Colonic mucosa (tissue), 4 donors: Measurements from ENCODE around the gene PCAT7. TPM values are rescaled to one million over a fixed set of nuclear protein-coding genes. Genes with fewer than 3 reads are reported as not detected.

ENCODE experiments used
- DNase-seq: peaks from one replicate; pipeline ENCODE4 v3.0.0-alpha.2; 2020
- H3K27ac ChIP-seq: fragments of 200-600 bp; one replicate; pipeline ENCODE4 v1.8.0; 2021
- H3K27me3 ChIP-seq: fragments of 200-600 bp; one replicate; pipeline ENCODE4 v1.8.0; 2021
- H3K36me3 ChIP-seq: fragments of 200-600 bp; one replicate; pipeline ENCODE4 v1.8.0; 2021
- H3K4me1 ChIP-seq: fragments of 200-600 bp; one replicate; pipeline ENCODE4 v1.8.0; 2021; ENCODE audit warnings: mild to moderate bottlenecking
- H3K4me3 ChIP-seq: fragments of 200-600 bp; one replicate; pipeline ENCODE4 v1.8.0; 2021
- H3K9ac ChIP-seq, 2 donors: one replicate each; pipeline ENCODE4 v1.7.0; 2013; ENCODE audit warnings: control low read depth in 2 of 2, low read depth in 2 of 2, low read length in 2 of 2
- H3K9me3 ChIP-seq: fragments of 200-600 bp; one replicate; pipeline ENCODE4 v1.8.0; 2021
- CTCF ChIP-seq: fragments of 200-600 bp; IDR thresholded peaks from one replicate; pipeline ENCODE4 v1.8.0; 2022; ENCODE audit warnings: antibody characterized with exemption, mild to moderate bottlenecking
- intact Hi-C: fragments of 100-400 bp; cut with DNase I; formaldehyde crosslinking; loops from one replicate; pipeline ENCODE4 v1.14.1; 2022
- total RNA-seq, 2 donors: library from RNA; stranded (reverse); fragmentation: NEBNext Ultra II Directional in 1 of 2; extraction: Animal tissue kit (Norgen Biotek cat#: 25700) in 1 of 2; gene quantifications; one replicate each; pipeline ENCODE4 v1.2.1, GENCODE V29; 2021
- donor health status: healthy.
- donor health status: DM: no; HTN: no; CAD: no.
- donor health status: DM: no; HTN: no; CAD: no.

The PCAT7 gene
- total RNA-seq, 2 donors from 2014 or later, result 2.1 to 2.5 TPM

DNA sequence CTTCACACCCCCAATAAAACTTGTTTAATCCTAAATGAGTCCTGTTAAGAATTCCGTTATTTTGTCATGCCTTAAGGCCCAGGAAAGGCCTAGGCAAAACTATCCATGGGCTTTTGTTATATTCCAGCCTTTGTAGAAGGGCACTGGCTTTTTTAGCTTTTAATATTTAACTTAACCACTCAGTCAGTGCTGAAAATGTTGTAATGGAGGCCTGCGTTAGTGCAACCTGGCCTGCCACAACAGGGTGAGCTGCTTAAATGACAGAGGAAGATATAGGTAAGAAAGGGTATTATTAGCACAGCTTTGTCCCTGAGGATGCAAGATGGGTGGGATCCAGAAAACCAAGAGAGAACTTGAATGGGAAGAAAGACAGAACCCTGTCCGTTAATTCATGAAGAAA is 40.2 kb upstream of the PCAT7 start:
- no peak for TF ChIP-seq CTCF
- Histone ChIP-seq H3K36me3 (no peaks in the 10 kb centered on the region), H3K27ac (no peak overlapping the region), H3K4me1 (no peaks in the 10 kb centered on the region), H3K9me3 (no peaks in the 10 kb centered on the region), H3K27me3 (no peaks in the 10 kb centered on the region), H3K9ac (no peak overlapping the region), H3K4me3 (no peak overlapping the region)
- DNase-seq, result no peak
- intact Hi-C loops, result no loop called here

DNA sequence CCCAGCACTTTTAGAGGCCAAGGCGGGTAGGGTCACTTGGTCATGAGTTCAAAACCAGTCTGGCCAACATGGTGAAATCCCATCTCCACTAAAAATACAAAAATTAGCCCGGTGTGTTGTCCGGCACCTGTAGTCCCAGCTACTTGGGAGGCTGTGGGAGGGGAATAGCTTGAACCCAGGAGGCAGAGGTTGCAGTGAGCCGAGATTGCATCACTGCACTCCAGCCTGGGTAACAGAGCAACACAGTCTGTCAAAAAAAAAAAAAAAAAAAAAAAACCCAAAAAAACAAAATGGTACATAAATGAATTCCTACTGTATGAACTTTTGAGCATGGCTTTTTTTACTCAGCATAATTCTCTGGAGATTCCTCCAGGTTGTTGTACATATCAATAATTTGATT is 37.6 kb upstream of the PCAT7 start:
- no peak overlapping the region for H3K27ac ChIP-seq
- H3K27me3 ChIP-seq, result no peaks in the 10 kb centered on the region
- no peaks in the 10 kb centered on the region for H3K36me3 ChIP-seq
- no peak for DNase-seq
- H3K9ac ChIP-seq, result no peak overlapping the region
- no peak for TF ChIP-seq CTCF
- intact Hi-C loops, result no loop called here
- H3K9me3 ChIP-seq, result no peaks in the 10 kb centered on the region
- no peak overlapping the region for H3K4me3 ChIP-seq
- H3K4me1 ChIP-seq, result no peaks in the 10 kb centered on the region

DNA sequence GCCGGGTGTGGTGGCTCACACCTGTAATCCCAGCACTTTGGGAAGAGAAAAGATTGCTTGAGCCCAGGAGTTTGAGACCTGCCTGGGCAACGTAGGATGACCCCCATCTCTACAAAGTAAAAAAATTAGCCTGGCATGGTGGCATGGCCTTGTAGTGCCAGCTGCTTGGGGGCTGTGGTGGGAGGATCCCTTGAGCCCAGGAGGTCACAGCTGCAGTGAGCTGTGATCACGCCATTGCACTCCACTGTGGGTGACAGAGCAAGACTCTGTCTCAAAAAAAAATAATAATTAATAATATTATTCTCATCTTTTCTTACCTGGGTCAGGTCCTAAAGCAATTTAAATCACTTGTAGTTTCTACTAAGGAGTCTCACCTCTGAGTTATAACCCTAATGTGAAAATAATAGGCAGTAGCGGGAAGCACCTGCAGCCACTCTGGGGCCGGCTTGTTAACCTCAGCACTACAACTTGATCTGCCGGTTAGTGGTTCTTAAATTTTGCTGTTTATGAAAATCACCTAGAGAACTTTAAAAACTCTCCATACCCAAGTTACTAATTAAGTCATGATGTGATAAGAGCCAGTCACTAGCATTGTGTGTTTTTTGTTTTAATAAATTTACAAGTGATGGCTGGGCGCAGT is 29.4 kb upstream of the PCAT7 start:
- DNase-seq, result no peak
- no peak overlapping the region for H3K9ac ChIP-seq
- H3K27ac ChIP-seq, result no peak overlapping the region
- no peaks in the 10 kb centered on the region for H3K9me3 ChIP-seq
- no peak overlapping the region for H3K4me3 ChIP-seq
- H3K27me3 ChIP-seq, result no peaks in the 10 kb centered on the region
- intact Hi-C loops, result no loop called here
- no peaks in the 10 kb centered on the region for H3K36me3 ChIP-seq
- no peak for TF ChIP-seq CTCF
- H3K4me1 ChIP-seq, result no peaks in the 10 kb centered on the region

DNA sequence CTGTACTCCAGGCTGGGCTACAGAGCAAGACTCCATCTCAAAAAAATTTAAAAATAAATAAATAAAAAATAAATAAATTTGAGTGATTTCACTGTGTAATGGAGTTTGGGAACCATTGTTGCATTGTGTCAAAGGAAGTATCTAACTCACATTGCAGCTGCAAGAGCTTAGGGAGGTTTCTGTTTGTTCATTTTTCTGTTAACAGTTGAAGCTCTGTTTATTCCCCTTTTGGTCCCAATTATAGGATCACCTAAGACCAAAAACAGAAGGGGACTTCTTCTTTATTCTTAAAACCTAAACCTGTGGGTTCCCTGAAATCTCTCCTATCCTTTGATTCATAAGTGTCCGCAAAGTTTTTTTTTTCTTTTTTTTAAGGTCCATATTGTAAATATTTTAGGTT is 28.6 kb upstream of the PCAT7 start:
- no peaks in the 10 kb centered on the region for H3K9me3 ChIP-seq
- no peaks in the 10 kb centered on the region for H3K4me1 ChIP-seq
- H3K27ac ChIP-seq, result no peak overlapping the region
- no peaks in the 10 kb centered on the region for H3K36me3 ChIP-seq
- DNase-seq, result no peak
- H3K27me3 ChIP-seq, result no peaks in the 10 kb centered on the region
- no peak for TF ChIP-seq CTCF
- H3K9ac ChIP-seq, result no peak overlapping the region
- H3K4me3 ChIP-seq, result no peak overlapping the region
- intact Hi-C loops, result no loop called here

DNA sequence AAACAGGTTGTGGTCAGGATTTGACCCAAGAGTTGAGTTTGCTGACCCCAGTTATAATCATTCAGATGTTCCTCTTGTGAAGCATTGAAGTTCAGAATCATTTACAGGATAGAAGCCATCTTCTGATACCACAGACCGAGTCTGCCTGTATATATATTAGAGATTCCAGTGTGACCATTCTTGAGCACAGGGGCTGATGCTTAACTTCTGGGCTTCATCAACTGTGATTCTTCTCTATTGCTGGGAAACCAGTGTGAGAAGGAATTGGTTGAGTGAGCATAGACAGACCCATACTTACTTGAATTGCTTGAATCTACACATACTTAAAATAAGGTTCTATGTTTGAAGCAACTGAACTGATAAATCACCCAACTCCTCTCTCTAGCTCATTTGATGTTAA is 27.9 kb upstream of the PCAT7 start:
- H3K27ac ChIP-seq, result no peak overlapping the region
- H3K4me3 ChIP-seq, result no peak overlapping the region
- no peak for DNase-seq
- H3K27me3 ChIP-seq, result no peaks in the 10 kb centered on the region
- no peaks in the 10 kb centered on the region for H3K36me3 ChIP-seq
- intact Hi-C loops, result no loop called here
- no peaks in the 10 kb centered on the region for H3K4me1 ChIP-seq
- no peak for TF ChIP-seq CTCF
- no peaks in the 10 kb centered on the region for H3K9me3 ChIP-seq
- no peak overlapping the region for H3K9ac ChIP-seq

DNA sequence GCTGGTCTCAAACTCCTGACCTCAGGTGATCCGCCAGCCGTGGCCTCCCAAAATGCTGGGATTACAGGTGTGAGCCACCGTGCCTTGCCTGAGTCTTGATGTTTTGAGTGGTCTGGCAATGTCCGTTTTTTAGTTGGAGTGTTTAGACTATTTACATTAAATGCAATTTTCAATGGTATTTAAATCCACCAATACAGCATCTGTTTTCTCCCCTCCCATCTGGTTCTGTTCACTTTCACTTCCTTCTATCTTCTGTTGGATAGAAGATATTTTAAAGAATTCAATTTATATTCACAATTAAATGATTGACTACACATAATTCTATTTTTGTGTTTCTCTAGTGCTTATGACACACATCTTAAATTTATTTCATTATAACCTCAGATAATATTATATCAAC is 26.0 kb upstream of the PCAT7 start:
- no peak overlapping the region for H3K9ac ChIP-seq

More for the DNA sequence above, 26.0 kb upstream of the PCAT7 start:
- H3K4me3 ChIP-seq, result no peak overlapping the region
- no peaks in the 10 kb centered on the region for H3K9me3 ChIP-seq
- H3K4me1 ChIP-seq, result no peaks in the 10 kb centered on the region
- no peak for DNase-seq
- TF ChIP-seq CTCF, result no peak
- no peaks in the 10 kb centered on the region for H3K27me3 ChIP-seq
- intact Hi-C loops, result no loop called here
- no peaks in the 10 kb centered on the region for H3K36me3 ChIP-seq
- H3K27ac ChIP-seq, result no peak overlapping the region
